MM.1S (cell line): ENCODE results near the gene PCMT1.

Experiments used
- DNase-seq: peaks from one replicate; pipeline ENCODE4 v3.0.0-alpha.2; 2015
- H2AFZ ChIP-seq: fragments of 300-600 bp; sonication (generic); 2 replicates; pipeline ENCODE4 v1.6.0; 2016; ENCODE audit warnings: antibody characterized with exemption, low read length
- H3F3A ChIP-seq: fragments of 300-600 bp; sonication (generic); 2 replicates; pipeline ENCODE4 v1.6.1; 2016; ENCODE audit warnings: mild to moderate bottlenecking, antibody characterized with exemption, low read length, moderate library complexity, mixed read lengths; ENCODE audit not compliant: insufficient read depth
- H3K27ac ChIP-seq: fragments of 300-600 bp; sonication (generic); 2 replicates; pipeline ENCODE4 v1.5.1; 2016; ENCODE audit warnings: mild to moderate bottlenecking, low read length
- H3K27me3 ChIP-seq: fragments of 300-600 bp; sonication (generic); replicated peaks from 2 replicates; pipeline ENCODE4 v1.6.0; 2016; ENCODE audit warnings: low read length; ENCODE audit not compliant: insufficient read depth
- H3K36me3 ChIP-seq: fragments of 300-600 bp; sonication (generic); replicated peaks from 2 replicates; pipeline ENCODE4 v1.6.1; 2016; ENCODE audit warnings: mild to moderate bottlenecking, low read length, mixed read lengths; ENCODE audit not compliant: insufficient read depth
- H3K4me1 ChIP-seq: fragments of 300-600 bp; sonication (generic); 2 replicates; pipeline ENCODE4 v1.6.1; 2016; ENCODE audit warnings: low read length, mixed read lengths
- H3K4me2 ChIP-seq: fragments of 300-600 bp; sonication (generic); 2 replicates; pipeline ENCODE4 v1.6.0; 2016; ENCODE audit warnings: low read depth, low read length
- H3K4me3 ChIP-seq: fragments of 300-600 bp; sonication (generic); 2 replicates; pipeline ENCODE4 v1.5.1; 2016; ENCODE audit warnings: low read length, mixed read lengths
- H3K79me2 ChIP-seq: fragments of 300-600 bp; sonication (generic); 2 replicates; pipeline ENCODE4 v1.6.1; 2016; ENCODE audit warnings: mixed run types, low read length, mixed read lengths
- H3K9ac ChIP-seq: fragments of 300-600 bp; sonication (generic); 2 replicates; pipeline ENCODE4 v1.6.1; 2016; ENCODE audit warnings: low read length, mixed read lengths
- H3K9me2 ChIP-seq: fragments of 300-600 bp; sonication (generic); replicated peaks from 2 replicates; pipeline ENCODE4 v1.6.1; 2016; ENCODE audit warnings: mild to moderate bottlenecking, low read length, mixed read lengths; ENCODE audit not compliant: insufficient read depth
- H3K9me3 ChIP-seq: fragments of 300-600 bp; sonication (generic); replicated peaks from 2 replicates; pipeline ENCODE4 v1.6.1; 2016; ENCODE audit warnings: mild to moderate bottlenecking, low read length, mixed read lengths; ENCODE audit not compliant: insufficient read depth
- H4K20me1 ChIP-seq: fragments of 300-600 bp; sonication (generic); 2 replicates; pipeline ENCODE4 v1.6.1; 2016; ENCODE audit warnings: mild to moderate bottlenecking, low read length, moderate library complexity, mixed read lengths; ENCODE audit not compliant: insufficient read depth
- EZH2 ChIP-seq: fragments of 300-600 bp; sonication (generic); optimal IDR thresholded peaks from 2 replicates; pipeline ENCODE3; 2017; ENCODE audit warnings: low read depth, mild to moderate bottlenecking, antibody characterized with exemption, low read length, mixed read lengths
- EZH2phosphoT487 ChIP-seq: fragments of 300-600 bp; sonication (generic); IDR thresholded peaks from 2 replicates; pipeline ENCODE4 v1.6.1; 2018; ENCODE audit warnings: antibody characterized with exemption, low read length
- TF ChIP-seq, protein P1 (sequence below): fragments of 300-600 bp; sonication (generic); IDR thresholded peaks from 2 replicates; pipeline ENCODE4 v1.5.1; 2016; ENCODE audit warnings: antibody characterized with exemption, low read length, mixed read lengths

PCMT1 gene

DNA sequence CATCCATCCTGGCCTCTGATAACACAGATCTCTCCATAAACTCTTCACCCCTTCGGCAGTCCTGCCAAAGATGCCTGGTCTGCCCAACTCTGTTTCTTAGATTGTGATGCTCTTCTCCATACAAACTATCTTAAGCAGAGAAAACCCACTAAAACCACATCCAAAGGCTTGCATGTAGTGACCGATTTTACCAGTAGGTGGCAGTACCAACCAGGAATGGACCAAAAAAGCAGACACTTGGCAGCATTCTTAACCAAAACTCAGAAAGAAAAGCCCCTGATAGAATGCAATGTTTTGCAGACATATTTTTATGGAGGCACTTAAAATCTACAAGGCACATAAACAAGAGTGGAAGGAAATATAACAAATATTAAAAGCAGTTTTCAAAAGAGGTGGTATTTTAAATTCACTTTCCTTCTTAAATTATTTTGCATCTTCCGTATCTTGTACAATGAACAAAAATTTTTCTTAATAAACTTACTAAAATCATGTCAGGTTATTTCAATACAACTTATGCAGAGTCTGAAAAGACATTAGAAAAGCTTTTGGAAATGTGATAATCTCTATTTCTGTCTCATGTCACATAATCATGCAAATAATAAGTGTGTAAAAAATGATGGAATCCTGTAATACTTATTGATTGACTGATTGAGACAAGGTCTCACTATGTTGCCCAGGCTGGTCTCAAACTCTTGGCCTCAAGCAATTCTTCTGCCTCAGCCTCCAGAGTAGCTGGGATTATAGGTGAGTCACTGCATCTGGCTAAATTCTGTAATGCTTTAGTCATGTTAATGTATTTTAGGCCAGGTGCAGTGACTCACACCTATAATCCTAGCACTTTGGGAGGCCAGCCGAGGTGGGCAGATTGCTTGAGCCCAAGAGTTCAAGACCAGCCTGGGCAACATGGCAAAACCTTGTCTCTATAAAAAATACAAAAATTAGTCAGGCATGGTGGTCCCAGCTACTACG, 85.3 kb downstream of the PCMT1 start:
- H3K27ac ChIP-seq = no peak overlapping the region
- H3K4me2 ChIP-seq = no peak overlapping the region
- no peaks in the 10 kb centered on the region for H3K79me2 ChIP-seq
- H3K4me3 ChIP-seq = no peak overlapping the region
- H4K20me1 ChIP-seq = no peaks in the 10 kb centered on the region
- no peaks in the 10 kb centered on the region for H3F3A ChIP-seq
- H3K9me3 ChIP-seq = no peaks in the 10 kb centered on the region
- no peaks in the 10 kb centered on the region for H3K4me1 ChIP-seq
- TF ChIP-seq, protein P1, sequence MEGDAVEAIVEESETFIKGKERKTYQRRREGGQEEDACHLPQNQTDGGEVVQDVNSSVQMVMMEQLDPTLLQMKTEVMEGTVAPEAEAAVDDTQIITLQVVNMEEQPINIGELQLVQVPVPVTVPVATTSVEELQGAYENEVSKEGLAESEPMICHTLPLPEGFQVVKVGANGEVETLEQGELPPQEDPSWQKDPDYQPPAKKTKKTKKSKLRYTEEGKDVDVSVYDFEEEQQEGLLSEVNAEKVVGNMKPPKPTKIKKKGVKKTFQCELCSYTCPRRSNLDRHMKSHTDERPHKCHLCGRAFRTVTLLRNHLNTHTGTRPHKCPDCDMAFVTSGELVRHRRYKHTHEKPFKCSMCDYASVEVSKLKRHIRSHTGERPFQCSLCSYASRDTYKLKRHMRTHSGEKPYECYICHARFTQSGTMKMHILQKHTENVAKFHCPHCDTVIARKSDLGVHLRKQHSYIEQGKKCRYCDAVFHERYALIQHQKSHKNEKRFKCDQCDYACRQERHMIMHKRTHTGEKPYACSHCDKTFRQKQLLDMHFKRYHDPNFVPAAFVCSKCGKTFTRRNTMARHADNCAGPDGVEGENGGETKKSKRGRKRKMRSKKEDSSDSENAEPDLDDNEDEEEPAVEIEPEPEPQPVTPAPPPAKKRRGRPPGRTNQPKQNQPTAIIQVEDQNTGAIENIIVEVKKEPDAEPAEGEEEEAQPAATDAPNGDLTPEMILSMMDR = peak; percentile 64
- TF ChIP-seq EZH2 = no peak
- H3K36me3 ChIP-seq = no peaks in the 10 kb centered on the region
- no peak overlapping the region for H2AFZ ChIP-seq
- peak; percentile 37 for DNase-seq
- no peaks in the 10 kb centered on the region for H3K27me3 ChIP-seq
- H3K9ac ChIP-seq = no peak overlapping the region
- no peaks in the 10 kb centered on the region for H3K9me2 ChIP-seq

DNA sequence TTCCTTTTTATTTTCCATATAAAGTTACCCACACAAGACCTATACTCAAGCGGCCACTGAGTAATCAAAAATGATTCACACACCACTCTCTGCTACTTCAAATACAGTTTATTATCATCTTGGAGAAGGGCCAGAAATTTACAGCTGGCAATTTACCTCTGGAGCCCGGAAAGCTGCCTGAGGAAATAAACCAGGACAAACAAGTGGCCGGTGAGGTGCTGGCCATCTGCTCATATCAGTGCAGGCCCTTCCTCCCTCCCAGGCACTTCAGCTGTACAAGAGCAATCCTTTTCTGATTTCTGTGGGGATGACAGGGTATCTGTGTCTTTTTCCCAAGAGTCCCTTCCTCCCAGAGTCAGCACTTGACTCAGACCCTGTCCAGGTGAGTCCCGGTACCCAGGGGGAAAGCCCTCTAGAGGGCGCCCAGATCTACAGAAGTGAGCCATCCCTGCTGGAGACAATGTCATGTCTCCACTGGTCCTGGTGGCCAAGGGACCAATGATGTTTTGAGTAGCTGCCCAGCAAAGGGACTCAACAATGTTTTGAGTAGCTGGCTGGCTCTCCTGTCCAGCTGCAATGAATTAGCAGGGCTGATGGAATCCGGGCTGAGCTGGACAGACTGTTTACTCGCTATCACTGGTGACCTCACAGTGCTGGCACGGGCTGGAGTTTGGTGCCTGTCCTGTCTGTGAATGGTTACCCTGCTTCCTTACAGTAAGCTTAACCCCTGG, 91.0 kb downstream of the PCMT1 start:
- Histone ChIP-seq H3K9ac (no peak overlapping the region), H4K20me1 (no peaks in the 10 kb centered on the region), H3K4me3 (no peak overlapping the region), H3K4me2 (no peak overlapping the region), H3K36me3 (no peaks in the 10 kb centered on the region), H3K27me3 (no peaks in the 10 kb centered on the region), H3K79me2 (no peaks in the 10 kb centered on the region), H3K4me1 (no peaks in the 10 kb centered on the region), H2AFZ (no peak overlapping the region), H3K9me2 (no peaks in the 10 kb centered on the region), H3F3A (no peaks in the 10 kb centered on the region), H3K27ac (no peak overlapping the region), H3K9me3 (no peaks in the 10 kb centered on the region)
- TF ChIP-seq, protein P1 = peak; percentile 54
- TF ChIP-seq EZH2phosphoT487 = no peak
- DNase-seq = peak; percentile 23

DNA sequence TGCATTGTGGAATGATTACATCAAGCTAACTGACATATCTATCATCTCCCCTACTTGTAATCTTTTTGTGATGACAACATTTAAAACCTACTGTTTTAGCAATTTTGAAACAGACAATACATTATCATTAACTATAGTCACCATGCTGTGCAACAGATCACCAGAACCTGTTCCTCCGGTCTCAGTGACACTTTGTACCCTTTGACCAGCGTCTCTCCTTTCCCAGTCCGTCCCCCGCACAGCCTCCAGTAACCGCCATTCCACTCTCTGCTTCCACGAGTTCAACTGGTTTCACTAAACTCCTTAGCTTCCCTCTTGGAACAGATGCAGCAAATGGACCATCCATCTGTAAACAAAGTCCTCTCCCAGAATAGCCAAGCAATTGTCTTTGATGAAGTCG, 92.8 kb downstream of the PCMT1 start:
- H3K4me3 ChIP-seq = no peak overlapping the region
- H2AFZ ChIP-seq = no peak overlapping the region
- no peak for DNase-seq
- no peak overlapping the region for H3K27ac ChIP-seq
- no peaks in the 10 kb centered on the region for H3K4me1 ChIP-seq
- H3K4me2 ChIP-seq = no peak overlapping the region
- no peaks in the 10 kb centered on the region for H3K9me2 ChIP-seq
- H4K20me1 ChIP-seq = no peaks in the 10 kb centered on the region
- no peaks in the 10 kb centered on the region for H3K9me3 ChIP-seq
- H3K9ac ChIP-seq = no peak overlapping the region
- no peaks in the 10 kb centered on the region for H3K27me3 ChIP-seq
- no peaks in the 10 kb centered on the region for H3F3A ChIP-seq
- H3K36me3 ChIP-seq = no peaks in the 10 kb centered on the region
- H3K79me2 ChIP-seq = no peaks in the 10 kb centered on the region
- TF ChIP-seq EZH2 = no peak
- TF ChIP-seq EZH2phosphoT487 = no peak
